Measurements from ENCODE around the gene TMEM165. TPM values are rescaled to one million over a fixed set of nuclear protein-coding genes. Genes with fewer than 3 reads are reported as not detected.

TMEM165 gene
- total RNA-seq, 1 donor from 2014 or later, result 103 TPM

DNA sequence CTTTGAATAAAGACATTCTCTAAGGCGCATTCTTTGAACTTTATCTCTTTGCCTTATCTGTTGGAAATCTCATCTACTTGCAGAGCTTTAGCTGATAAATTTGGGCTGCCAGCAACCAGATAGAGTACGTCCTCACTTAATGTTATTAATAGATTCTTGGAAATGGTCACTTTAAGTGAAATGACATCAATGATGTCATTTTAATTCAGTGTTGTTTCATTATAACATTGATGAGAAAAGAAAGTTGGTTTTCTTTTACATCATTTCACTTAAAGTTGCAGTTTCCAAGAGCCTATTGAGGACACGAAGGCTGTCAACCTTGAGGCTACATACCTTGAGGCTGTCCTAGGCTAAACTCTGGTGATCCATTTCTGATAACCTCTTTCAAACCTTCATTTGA is 9.3 kb downstream of the TMEM165 start:
- no peak for DNase-seq (ENCODE audit: low read depth in 2 of 2)

DNA sequence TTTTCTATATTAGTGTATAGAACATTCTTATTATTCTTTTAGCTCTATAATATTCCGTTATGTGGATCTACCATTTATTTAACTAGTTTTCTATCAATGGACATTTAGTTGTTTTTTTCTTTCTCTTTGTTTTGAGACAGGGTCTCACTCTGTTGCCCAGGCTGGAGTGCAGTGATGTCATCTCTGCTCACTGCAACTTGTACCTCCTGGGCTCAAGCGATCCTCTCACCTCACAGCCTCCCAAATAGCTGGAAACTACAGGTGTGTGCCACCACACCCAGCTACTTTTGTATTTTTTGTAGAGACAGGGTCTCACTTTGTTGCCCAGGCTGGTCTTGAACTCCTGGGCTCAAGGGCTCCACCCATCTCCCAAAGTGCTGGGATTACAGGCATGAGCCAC is 10.8 kb downstream of the TMEM165 start:
- DNase-seq (ENCODE audit: low read depth in 2 of 2), result no peak

DNA sequence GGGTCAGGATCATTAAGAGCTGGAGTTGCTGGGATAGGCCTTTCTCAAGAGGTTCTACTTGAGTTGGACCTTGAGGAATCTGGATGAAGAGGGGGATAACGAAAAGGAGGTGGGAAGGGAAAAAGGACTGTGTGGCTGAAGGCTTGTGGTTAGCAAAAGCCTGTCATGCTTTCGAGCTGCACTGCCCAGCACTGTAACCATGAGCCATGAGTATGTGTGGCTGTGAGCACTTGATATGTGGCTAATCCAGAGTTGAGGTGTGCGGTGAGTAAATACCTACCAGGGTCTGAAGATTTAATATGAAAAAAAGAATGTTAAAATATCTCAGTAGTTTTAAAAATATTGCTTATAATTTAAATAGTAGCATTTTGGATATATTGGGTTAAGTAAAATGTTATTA is 11.4 kb downstream of the TMEM165 start:
- no peak for DNase-seq (ENCODE audit: low read depth in 2 of 2)

DNA sequence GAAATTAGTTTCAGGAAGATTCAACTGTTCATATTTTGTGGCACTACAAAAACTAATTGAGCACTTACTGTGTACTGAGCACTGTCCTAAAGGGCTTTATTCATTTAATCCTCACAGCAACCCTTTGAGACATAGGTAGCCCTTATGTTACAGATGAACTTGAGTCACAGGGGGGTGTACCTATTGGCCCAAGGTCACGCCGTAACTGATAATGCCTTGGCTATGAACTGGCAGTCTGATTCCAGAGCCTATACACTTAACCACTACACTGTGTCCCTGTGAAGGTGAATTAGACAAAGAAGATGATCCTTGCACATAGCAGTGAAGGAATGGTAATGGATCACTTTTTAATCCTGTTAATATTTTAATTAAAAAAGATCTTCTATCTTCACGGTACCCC is 12.0 kb downstream of the TMEM165 start:
- DNase-seq (ENCODE audit: low read depth in 2 of 2), result no peak

DNA sequence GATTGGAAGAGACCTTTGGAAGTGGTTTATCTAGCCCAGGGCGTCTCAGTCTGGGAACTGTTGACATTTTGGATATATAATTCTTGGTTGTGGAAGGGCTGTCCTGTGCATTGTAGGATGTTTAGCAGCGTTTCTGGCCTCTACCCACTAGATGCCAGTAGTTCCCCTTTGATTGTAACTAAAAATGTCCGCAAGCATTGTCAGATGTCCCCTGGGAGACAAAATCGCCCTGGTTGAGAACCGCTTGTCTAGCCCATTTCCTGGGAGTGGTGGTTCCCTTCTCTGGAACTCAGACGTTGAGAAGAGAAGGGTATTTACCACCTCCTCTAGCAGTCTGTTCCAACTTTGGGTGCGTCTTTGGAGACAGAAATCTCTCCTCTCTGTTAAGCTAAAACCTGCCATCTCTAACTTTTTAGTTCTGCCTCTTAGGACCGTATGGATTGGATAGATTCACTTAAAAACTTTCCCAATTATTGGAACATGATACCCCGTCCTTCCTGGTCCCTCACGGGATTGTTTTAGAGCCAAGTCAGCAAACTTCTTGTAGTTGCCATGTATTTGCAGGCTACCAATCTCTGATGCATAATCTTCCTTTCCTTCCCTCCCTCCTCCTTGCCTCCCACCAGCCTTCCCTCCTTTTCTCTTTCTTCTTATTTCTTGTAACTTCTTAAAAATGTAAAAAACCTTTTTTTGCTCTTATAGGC is 13.9 kb downstream of the TMEM165 start:
- DNase-seq (ENCODE audit: low read depth in 2 of 2), result peak; percentile 14 to 33

DNA sequence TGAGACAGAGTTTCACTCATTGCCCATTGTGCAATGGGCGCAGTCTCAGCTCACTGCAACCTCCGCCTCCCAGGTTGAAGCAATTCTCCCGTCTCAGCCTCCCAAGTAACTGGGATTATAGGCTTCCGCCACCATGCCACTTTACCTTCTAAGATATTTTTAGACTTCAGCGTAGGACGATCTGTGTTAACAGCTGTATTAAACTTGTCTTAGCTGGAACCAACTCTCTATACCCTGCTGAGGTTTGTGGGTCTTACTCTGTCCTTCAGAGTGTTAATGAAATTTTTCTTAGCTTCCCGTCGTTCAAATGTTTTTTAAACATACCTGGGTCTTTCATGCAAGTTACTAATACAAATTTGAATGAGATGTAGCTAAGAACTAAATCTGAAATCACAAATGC is 14.7 kb downstream of the TMEM165 start:
- no peak for DNase-seq (ENCODE audit: low read depth in 2 of 2)

DNA sequence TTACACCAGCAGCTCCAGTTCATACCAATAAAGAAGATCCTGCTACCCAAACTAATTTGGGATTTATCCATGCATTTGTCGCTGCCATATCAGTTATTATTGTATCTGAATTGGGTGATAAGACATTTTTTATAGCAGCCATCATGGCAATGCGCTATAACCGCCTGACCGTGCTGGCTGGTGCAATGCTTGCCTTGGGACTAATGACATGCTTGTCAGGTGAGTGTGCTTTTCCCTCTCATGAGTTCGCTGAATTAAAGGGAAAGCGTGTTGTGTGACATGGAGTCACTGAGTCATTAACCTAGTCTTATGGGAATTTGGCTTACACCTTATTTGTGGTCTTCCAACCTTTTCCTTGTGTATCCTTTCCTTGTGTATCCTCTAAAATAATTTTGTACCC is 15.9 kb downstream of the TMEM165 start:
- no peak for DNase-seq (ENCODE audit: low read depth in 2 of 2)

DNA sequence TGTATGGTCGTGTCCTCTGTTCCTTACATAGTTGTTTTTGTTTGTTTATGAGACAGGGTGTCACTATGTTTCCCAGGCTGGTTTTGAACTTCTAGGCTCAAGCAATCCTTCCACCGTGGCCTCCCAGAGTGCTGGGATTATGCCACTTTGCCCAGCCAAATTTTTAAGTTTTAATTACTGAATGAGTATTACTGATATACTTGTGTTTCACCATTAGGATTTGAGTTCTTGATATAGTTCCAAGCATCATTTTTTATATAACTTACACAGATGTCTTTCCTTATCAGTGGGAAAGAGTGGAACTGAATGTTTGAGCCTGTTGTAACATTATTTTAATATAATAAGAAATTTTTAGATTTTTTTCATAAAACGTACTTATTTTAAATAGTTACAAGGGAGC is 20.4 kb downstream of the TMEM165 start:
- DNase-seq (ENCODE audit: low read depth in 2 of 2), result no peak

DNA sequence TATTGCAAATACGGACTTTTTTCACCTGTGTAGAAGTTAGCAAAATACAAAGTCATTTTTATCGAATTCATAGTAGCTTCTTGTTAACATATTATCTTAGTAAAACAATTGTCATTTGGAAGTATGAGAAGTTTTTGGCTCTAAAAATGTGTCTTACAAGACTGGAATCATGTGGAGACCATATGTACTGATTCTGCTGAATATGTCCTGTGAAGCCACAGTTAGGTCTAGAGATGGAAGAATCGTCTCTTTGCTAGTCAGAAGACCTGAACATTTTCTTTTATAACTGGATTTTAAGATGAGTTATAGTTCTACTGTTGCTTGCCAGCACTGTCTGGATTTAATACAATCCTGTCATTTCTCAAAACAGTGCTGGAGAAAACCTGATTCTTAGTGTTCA is 29.0 kb downstream of the TMEM165 start:
- DNase-seq (ENCODE audit: low read depth in 2 of 2), result no peak

DNA sequence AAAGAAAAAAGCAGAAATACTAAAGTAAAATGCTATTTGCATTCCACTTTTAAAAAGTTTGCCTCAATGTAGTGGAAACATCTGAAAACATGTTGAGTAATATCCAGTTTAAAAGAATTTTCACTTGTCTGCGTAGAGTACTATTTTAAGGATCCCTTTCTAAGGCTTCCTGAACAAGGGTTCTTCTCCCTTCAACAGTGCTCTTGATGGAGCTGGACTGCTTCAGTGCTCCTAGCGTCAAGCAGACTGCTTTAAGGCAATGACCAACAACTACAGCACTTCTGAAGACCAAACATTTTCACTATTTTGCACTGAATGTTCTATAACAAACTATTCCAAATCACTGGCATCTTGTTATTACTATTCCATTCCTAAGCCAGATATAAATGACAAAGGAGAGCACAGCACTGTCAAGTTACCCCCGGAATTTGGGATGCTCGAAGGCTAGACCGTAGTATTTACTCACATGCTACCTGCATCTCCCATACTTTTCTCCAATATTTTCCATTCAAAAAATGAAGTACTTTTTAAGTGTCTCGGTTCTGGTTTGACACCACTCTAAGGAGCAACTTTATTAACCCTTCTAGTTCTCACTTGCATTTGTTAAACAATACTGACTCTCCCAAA is 36.1 kb downstream of the TMEM165 start:
- DNase-seq (ENCODE audit: low read depth in 2 of 2), result no peak

DNA sequence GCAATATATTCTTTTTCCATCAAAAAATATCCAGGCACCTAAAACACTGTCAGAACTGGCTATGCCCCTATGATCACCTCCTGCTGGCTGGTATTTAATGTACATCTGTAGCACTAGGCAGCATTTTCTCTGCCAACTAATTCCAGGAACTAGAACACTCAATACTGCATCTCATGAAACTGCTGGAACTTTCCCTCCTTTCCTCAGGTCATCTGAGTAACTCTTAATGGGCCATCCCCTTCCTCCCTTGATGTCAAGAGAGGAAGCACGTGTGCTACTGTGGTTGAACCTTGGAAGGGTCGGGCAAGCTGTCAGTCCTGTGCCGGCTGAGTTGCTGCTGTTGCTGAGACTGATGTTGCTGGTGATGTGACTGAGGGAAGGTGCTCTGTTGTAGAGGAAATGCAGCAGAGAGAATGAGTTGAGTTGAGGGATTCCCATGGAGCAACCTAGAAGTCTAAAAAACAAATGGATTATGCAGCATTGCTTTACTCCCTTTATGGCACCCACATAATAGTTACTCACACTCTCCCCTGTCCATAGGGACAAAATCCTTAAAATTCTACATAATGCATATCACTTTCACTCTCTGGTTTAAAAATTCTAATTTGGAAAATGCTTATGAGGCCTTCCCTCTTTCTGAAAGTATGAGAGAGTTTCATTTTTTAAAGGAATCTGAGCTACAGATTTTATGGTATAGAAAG is 39.5 kb downstream of the TMEM165 start:
- peak; percentile 39 to 79 for DNase-seq (ENCODE audit: low read depth in 2 of 2)

DNA sequence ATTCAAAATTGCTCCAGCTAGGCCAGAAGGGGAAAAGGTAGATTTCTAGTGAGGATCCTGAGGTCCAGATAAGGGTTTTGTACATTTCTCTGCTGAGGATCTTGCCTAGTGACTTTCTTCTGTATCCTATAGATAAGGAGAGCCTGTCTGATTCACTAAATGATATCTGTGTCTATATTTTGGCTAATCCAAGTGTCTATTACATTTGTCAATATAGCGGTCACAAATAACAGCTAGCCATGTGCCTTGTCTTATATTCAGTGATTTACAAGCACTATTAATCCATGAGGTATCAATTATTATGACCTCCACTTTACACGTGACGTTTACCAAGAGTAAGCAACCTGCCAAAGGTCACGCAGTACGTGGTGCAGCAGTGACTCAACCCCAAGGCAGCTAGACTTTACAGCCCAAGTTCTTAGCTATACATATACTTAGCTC is 41.6 kb downstream of the TMEM165 start:
- DNase-seq (ENCODE audit: low read depth in 2 of 2), result peak in 1 of 2 donors; percentile 23

DNA sequence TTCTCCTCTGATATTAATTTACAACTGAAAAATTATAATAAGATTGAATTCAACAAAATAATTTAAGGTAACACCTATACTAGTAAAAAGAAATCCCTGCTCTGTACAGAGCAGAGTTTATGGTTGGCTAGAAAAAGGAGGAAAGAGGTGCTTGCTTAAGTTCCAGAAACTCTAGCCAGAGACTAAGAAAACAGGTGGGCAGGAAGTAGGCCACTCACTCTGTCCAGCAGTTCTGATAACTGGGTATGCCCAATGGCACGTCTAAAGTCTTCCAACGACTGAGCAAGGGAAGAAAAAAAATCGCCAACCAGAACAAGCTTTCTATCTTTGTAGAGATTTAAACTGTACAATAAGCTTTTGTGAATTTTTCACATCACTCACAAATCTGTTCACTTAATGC is 42.1 kb downstream of the TMEM165 start:
- DNase-seq (ENCODE audit: low read depth in 2 of 2), result no peak

DNA sequence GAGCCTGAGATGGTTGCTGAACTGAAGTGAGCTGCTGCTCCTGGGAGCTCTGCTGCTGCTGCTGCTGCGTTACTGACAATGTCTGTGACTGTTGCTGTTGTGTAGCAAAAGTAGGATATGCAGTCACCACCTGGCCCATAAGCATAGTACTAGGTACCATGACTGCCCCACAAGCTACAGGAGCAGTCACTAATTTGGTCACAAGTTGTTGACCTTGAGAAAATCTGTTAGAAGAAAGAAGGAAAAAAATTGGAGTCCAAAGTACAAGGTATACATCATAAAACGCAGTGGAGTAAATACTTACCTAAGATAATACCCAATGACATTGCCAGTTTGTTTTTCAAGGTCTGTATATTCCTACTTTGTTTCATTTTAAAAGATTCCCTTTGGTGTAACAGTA is 42.6 kb downstream of the TMEM165 start:
- DNase-seq (ENCODE audit: low read depth in 2 of 2), result no peak

DNA sequence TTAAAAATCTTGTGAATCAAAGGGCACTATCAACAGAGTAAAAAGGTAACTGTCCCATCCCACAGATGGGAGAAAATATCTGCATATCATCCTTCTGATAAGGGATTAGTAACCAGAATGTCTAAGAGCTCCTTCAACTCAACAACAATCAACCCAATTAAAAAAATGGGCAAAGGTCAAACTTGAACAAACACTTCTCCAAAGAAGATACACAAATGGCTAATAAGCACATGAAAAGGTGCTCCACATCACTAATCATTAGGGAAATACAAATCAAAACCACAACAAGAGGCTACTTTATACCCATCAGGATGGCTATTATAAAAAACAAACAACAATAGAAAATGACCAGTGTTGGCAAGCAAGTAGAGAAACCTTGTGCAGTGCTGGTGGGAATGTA is 43.3 kb downstream of the TMEM165 start:
- DNase-seq (ENCODE audit: low read depth in 2 of 2), result no peak

DNA sequence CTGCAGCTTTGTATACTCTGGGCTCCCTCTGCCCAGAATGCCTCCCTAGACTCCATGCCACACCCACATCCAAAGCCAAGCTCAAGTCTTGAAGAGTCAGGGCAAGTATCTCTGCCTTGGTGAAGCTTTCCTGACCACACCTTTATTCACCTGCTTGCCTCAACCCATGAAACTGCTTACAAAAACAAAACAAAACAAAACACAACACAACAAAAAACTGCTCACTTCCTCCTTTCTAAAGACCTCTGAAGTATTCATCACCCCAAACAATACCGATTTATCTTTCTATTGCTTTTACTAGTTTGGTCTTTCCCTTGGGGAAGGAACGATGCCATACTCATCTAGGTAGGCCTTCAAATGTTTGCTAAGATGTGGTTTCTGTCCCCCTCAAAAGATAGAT is 45.0 kb downstream of the TMEM165 start:
- DNase-seq (ENCODE audit: low read depth in 2 of 2), result no peak

DNA sequence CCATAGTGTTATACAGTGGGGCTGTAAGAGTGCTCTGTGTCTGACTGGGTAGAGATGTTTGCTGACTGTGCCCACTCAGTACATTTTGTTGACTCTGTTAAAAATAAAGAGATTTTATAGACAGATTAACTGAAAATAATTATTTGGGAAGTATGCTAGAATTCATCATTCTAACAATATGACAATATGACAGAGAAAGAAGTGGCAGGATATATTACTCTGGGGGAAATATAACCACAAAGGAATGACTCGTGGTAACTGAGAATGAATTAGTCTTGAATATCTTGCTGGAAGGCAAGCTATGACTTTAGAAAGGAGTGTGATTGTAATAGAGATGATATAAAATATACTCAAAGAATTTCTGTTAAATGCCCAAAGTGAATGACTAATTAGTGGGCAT is 46.8 kb downstream of the TMEM165 start:
- DNase-seq (ENCODE audit: low read depth in 2 of 2), result no peak

DNA sequence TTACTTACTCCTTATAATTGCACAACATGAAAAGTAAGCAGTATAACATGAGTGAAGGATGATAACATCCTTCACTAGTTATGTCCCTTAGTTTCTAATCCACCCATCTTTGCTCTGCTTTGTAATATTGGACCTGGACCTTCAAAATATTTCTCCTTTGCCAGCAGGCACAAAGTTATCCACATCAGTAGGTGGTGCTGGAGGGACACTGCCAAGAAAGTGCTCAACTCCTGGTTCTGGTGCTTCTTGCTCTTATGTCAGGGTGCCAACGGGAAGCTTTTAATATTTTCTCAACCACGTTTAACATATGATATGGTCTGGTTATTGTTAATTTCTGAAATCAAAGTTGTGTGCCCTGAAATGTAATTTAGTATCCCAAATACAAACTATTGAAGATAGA is 49.1 kb downstream of the TMEM165 start:
- peak; percentile 41 to 55 for DNase-seq (ENCODE audit: low read depth in 2 of 2)

DNA sequence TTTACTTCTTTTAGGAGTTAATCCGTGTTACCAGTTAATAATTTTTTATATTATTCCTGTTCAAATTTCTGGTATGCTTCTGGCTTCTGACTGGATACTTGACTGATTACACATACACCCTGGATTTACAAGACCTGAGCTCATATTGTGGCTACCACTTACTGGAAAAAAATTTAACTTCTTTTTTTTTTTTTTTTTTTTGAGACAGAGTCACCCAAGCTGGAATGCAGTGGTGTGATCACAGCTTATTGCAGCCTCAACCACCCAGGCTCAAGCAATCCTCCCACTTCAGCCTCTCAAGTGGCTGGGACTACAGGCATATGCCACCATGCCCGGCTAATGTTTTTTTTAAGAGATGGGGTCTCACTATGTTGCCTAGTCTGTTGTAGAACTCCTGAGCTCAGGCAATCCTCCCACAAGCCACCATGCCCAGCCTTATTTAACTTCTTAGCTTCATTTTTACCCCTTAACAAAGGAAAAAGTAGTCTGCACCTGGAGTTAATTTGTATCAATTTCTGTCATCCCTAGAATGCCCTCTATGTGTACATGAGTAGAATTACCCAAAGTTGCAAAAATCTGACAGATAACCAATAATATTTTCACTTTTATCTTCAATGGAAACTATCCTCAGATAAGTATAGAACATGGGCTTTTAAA is 50.3 kb downstream of the TMEM165 start:
- DNase-seq (ENCODE audit: low read depth in 2 of 2), result no peak

DNA sequence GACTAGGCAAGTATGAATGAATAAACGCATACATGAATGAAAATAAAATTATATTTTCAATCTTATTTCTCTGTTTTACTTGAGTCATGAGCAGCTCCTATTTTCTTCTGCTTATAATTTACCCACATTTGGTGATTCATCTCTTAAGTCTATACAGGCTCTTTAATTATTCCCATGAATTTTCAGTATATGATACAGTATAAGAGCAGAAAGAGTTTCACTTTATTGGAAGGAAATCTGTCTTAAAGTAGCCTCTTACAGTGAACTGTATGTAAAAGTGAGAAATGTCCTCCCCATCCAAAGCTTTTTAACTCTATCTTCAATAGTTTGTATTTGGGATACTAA is 50.8 kb downstream of the TMEM165 start:
- no peak for DNase-seq (ENCODE audit: low read depth in 2 of 2)

DNA sequence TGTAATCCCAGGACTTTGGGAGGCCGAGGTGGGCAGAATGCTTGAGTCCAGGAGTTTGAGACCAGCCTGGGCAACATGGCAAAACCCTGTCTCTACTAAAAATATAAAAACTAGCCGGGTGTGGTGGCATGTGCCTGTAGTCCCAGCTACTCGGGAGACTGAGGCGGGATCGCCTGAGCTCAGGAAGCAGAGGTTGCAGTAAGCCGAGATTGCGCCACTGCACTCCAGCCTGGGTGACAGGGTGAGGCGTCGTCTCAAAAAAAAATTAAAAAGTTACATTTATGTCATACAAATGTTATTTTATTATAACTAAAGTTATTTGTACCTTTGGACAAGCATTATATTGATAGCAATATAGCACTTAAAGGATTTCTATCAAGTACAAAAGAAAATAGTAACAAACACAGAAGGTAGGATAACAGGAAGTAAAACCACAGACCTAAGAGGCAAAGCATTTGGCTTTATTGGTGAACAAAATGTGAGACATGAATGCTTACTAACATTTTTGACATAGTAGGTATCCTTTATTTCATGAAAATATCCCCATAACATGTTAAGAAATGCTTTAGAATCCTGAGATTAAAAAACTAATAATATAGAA is 51.5 kb downstream of the TMEM165 start:
- DNase-seq (ENCODE audit: low read depth in 2 of 2), result no peak

DNA sequence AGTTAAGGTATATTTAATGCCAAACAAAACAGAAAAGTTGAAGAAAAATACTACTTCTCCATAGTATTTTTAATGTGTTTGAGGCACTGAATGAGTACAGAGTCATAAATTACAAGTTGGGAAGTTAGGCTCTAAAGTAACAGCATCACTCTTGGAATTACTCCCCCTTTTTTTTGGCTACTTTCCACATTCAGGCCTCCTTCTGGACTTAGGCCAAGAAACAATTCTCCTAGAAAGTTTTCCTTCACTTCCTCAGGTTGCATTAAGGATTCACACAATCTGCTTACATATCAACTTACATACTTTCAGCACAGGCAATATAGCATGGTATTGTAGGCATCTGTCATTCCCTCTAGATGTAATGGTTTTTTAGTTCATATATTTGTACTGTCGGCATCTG is 52.1 kb downstream of the TMEM165 start:
- peak in 1 of 2 donors; percentile 36 for DNase-seq (ENCODE audit: low read depth in 2 of 2)
